HG03103 (cell line): ENCODE results near the gene PSME3IP1.
"Not testable (repeated sequence)": the region's sequence is repeated elsewhere in the genome, so short reads cannot be mapped to it uniquely, and the experiment has no call there.

Experiments
- ATAC-seq: cut with Tn5 transposase; IDR thresholded peaks from one replicate; pipeline ENCODE4 v1.9.1; 2021; ENCODE audit warnings: low read depth; ENCODE audit not compliant: unreplicated experiment

The PSME3IP1 gene

DNA sequence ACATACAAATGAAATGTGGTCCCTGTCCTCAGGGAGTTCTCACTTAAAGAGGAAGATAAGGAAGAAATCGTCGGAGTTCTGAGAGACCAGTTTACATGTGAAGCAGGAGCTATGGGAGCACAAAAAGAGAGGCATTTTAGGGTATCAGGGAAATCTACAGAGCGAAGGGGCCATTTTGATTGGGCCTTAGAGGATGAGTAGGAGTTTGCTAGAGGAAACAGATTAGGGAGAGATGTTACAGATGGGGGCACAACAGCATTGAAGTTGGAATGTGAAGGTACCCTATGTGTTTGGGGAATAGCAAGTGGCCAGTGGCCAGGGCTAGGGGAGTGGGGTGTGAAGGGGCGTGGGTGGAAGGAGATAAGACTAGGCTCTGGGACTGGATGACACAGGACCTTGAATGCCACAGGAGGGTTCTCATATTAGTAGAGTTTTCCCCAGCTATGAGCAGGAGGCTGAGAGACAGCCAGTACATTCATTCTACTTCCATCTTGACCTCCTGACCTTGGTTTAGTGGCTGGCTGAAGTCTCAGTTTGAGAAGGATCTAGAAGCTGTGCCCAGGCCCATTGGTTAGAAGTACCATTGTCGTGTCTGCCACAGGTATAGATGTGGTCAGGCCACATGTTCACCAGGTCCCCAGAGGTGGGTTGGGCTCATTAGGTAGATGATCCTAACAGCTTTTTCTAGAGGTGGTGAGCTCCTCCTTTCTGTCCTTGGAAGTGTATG lies 58.6 kb downstream of the PSME3IP1 start:
- ATAC-seq, result no peak

DNA sequence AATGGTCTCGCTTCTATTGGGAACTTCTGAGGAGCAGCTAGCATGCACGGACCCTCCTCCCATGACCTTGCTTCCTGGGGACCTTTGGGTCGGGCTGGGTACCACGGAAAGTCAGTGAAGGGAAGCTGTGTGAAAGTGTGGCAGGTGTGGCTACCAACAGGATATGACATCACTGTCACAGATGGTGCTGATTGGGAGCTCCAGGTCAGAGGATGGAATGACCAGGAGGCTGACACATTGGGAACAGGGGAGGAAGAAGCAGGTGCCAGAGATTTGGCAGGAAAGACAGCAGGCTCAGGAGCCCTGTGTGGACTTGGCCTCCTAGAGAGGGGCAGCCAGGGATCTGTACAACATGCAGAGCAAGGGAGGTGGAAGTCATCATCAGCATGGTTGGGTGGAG lies 59.4 kb downstream of the PSME3IP1 start:
- no peak for ATAC-seq

DNA sequence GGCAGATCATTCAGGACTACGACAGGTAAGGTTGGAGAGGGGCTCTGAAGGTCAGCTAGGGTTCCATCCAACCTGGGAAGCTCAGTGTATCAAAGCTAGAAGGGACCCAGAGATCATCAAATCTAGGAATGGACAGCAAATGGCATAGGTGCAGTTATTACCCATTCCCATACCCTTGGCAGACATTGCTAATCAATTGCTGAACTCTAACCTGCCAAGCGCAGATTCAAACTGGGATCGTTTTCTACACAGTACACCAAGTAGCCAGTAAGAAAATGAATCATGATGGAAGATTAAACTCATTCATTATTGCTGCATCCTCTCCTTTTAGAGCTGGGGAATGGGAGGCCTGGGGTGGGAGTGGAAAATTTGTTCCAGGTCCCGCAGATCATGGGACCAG lies 59.9 kb downstream of the PSME3IP1 start:
- ATAC-seq, result no peak

DNA sequence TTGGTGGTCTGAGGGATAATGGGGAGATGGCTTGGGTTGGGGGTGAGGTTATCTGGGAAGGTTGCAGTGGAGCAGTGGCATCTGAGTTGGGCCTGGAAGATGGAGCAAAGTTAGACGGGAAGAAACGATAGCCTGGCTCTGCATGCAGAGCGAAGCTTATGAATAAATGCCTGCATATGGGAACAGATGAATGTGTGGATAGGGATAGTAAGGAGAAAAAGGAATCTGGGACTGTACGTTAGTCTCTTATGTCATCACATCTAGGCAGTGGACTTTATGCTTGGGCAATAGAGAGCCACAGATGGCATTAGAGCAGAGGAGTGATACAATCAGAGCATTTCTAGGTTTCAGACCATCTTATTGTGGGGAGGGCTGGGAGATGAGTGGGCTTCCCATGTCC lies 60.5 kb downstream of the PSME3IP1 start:
- ATAC-seq, result no peak

DNA sequence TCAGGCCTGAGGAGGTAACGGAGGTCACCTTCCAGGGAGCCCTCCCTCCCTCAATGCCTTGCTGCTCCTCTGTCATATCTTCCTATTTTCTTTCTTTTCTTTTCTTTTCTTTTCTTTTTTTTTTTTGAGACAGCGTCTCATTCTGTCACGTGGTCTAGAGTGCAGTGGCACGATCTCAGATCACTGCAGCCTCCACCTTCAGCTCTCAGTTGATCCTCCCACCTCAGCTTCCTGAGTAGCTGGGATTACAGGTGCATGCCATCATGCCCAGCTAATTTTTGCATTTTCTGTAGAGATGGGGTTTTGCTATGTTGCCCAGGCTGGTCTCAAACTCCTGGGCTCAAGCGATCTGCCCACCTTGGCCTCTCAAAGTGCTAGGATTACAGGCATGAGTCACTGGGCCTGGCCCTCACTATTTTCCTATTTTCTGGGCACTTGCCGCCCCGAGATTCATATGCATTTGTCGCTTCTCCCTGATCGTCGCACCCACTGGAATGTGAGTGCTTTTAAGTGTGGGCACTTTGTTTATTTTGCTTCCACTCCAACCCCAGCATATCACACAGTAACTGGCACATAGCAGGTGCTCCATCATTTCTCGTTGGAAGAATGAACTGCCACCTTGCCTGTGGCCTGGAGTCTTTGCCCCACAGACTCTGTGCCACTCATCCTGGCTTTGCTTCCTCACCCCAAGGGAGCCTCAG lies 61.7 kb downstream of the PSME3IP1 start:
- ATAC-seq, result no peak

DNA sequence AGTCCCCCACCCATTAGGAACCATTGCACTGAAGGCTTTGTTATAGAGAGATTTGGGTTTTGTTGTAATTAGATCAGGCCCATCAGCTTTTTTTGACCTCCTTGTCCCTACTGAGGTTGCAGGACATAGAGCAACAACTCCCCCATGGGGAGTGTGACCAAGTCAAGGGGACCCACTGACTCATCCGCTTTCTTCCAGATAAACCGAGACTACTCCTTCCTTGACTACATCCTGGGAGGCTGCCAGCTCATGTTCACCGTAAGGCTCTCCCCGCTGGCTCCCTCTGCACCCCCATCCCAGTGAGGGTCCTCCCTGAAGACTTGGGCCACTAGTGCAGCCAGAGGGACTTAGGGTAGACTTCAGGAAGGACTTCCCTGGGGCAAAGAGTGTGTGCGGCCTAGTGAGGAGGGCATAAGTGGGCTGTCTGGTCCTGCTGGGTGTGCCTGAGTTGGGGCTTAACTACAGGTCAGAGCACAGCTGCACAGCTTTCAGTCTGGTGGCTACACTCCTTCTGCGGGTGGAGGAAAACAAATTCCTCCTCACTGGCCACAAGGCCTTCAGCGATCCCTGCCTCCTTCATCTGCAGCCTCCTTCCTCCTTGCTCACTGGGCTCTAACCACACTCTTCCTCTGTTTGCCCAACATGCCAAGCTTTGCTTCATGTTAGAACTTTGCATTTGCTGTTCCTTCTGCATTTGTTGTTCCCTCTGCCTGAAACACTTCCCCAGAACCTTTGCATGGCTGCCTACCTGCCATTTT lies 62.4 kb downstream of the PSME3IP1 start:
- no peak for ATAC-seq

DNA sequence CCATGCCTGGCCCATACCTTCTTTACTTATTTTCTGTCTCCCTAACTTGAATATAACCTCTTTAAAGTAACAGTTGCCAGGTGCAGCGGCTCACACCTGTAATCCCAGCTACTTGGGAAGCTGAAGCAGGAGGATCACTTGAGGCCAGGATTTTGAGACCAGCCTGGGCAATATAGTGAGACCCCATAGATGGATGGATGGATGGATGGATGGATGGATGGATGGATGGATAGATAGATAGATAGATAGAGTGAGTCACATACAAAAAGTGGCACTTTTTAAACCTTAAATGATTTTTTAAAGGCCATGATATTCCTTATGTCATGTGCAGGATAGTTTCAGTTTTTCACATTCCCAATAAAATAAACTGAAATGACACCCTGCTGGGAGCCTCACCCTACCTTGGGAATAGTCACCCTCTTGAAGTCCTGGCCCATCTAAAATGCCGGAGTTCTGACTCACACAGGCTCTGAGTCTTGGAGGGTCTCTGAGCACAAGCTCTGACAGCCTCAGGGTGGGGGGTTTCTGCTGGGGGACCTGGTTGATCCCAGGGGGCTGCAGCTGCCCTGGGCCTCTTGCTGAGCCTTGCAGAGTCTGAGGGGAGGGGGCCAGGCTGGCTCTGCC lies 67.3 kb downstream of the PSME3IP1 start:
- no peak for ATAC-seq

DNA sequence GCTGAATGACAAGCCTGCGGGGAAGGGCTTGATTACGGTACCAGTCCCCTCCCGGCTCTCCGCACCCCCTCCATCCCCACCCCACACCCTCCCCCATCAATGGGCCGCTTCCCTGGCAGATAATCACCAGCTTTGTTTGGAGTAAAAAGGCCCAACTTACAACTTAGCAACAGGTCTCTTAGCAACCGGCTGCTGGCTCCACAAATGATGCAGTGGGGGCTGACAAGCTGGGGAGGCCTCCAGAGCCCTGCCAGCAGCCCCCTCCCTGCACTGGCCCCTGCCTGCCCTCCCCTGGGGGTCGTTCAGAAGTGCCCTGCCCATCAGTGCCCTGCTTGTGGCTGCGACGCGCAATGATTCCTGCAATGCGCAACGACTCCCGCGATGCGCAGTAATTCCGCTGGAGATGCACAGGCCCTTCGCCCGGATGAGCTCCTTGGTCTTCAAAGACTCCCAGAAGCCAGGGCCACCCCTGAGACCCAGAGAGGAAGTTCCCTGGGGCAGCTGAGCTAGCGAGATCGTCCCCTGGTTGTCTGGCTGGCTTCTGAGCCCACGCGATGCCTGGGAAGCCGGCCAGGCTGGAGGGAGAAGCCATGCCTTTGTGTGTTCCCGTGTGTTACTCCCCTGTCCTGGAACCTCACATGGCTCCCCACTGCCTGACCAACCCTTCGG lies 70.2 kb downstream of the PSME3IP1 start:
- ATAC-seq, result no peak

DNA sequence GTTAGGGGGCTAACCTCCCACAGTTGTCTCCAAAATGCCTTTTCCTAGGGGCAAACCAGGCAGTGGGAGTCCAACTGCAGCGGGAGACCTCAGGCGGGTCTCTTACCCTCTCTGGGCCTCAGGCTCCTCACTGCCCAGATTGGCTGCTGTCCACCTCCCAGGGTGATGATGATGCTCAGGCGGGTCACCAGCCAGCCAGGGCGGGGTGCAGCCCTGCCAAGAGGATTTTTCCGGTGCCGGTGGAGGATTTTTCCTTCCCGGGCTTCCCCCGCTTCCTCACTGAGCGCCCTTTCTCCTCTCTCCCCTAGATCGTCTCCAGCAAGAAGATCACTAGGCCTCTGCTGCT lies 70.7 kb downstream of the PSME3IP1 start:
- no peak for ATAC-seq

DNA sequence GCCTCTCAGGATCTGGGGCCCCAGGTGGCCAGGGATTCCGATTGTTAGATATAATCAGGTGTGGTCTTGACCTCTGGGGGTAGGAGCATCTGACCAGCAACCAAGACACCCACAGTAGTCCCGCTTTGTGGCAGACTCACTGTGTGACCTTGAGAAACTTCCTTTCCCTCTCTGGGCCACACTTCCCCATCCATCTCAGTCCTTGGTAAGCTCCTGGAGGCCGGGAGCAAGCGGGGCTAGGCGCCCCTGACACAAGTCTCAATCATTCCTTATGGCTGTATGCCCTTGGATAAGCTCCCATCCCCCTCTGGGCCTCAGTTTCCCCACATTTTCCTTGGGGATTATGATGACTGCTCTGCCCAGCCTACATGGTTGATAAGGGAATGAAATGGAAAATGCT lies 72.2 kb downstream of the PSME3IP1 start:
- no peak for ATAC-seq

DNA sequence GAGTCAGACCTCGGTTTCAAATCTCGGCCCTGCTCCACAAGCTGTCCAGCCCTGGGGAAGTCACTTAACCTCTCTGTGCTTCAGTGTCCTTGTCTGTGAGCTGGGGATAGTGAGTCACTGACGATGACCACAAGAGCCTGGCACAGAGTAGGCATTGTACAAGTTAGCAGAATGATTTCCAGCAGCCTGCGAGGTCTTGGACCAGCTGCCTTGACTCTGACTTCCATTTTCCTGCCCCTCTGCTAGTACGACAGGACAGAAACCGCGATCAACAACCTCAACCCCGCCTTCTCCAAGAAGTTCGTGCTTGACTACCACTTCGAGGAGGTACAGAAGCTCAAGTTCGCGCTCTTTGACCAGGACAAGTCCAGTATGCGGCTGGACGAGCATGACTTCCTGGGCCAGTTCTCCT lies 72.8 kb downstream of the PSME3IP1 start:
- no peak for ATAC-seq

DNA sequence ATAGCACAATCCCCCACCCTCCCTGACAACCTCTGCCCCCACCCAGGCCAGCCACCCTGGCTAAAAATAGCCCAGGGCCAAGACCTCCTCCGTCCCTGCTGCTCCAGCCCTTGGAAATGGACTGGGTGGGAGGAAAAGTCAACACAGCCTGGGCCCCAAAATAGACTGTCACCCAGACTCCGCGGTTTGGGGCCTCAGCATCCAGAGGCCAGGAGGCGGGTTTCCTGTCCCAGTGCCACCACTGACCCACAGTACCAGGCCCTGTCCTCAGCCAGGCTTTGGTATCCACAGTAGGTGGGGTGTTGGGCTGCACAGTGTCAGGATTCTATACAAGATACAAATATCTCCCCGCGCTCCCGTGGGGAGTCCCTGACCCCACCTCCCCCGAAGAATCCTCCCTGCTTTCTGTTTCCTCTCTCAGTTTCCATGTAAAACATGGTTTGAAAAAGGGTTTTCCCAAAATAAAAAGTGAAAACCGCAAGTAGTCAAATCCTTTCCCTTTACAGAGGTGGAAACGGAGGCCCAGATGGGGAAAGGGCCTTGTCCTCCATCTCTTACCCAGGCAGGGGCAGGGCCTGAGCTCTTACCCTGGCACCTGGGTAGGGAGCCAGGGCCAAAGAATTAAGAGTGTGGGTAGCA lies 73.3 kb downstream of the PSME3IP1 start:
- no peak for ATAC-seq

DNA sequence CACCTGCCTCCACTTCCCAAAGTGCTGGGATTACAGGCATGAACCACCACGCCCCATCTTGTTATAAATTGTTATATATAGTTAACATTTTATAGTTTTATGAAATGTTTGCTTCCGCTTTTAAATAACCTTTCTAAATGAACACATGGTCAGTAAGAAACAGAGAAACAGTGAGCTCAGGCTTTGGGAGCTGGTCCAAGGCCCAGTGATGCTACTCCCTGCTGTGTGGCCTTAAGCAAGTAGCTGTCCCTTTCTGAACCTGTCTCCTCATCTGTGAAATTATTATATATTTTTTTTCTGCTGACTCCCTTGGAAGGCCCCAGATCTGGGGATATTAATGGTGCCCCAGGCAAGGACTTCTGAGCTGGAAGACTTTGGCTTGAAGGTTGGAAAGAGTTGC lies 74.4 kb downstream of the PSME3IP1 start:
- ATAC-seq, result no peak

DNA sequence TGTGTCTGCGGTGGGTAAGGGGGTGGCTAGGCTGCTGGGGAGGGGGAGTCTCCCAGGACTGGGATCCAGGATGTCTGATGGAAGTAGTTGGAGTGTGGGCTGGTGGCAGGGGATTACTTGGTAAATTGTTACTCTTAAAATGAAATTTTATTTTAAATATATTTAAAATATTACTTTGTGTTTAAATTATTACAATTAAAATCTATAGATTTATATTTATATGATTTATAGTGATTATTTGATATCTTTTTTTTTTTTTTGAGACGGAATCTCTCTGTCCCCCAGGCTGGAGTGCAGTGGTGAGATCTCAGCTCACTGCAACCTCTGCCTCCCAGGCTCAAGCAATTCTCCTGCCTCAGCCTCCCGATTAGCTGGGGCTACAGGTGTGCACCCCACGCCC lies 74.9 kb downstream of the PSME3IP1 start:
- ATAC-seq, result no peak

DNA sequence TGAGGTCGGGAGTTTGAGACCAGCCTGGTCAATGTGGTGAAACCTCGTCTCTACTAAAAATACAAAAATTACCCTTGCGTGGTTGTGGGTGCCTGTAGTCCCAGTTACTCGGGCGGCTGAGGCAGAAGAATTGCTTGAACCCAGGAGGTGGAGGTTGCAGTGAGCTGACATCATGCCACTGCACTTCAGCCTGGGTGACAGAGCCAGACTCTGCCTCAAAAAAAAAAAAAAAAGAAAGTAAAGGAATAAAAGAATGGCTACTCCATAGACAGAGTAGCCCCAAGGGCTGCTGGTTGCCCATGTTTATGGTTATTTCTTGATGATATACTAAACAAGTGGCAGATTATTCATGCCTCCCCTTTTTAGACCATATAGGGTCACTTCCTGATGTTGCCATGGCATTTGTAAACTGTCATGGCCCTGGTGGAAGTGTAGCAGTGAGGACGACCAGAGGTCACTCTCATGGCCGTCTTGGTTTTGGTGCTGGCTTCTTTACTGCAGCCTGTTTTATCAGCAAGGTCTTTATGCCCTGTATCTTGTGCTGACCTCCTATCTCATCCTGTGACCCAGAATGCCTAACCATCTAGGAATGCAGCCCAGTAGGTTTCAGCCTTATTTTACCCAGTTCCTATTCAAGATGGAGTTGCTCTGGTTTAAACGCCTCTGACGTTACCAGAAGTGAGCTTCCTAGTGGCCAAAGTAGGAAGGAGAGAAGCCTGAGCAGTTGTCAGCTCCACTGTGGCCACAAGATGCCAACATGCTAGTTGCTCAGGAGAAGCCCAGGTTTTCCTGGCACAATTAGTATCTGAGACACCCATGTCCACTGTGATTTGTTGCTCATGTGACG lies 76.4 kb downstream of the PSME3IP1 start:
- not testable (repeated sequence) for ATAC-seq

DNA sequence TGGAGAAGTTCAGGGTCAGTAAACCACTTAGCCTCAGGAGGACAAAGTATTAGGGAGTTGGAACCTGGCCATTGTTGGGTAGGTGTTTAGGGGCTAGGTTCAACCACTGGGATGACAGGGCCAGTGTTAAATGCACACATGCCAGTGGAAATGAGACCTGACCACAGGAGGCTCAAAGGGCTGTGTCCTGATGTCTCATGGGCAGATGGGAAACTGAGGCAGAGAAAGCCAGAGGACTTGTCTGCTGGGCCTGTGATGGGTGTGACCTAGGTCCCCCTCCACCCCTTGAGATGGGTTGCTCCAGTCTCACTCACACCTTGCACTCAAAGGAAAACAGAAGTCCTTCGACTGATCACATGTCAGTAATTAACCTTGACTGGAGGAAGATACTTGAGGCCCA lies 77.4 kb downstream of the PSME3IP1 start:
- ATAC-seq, result no peak

DNA sequence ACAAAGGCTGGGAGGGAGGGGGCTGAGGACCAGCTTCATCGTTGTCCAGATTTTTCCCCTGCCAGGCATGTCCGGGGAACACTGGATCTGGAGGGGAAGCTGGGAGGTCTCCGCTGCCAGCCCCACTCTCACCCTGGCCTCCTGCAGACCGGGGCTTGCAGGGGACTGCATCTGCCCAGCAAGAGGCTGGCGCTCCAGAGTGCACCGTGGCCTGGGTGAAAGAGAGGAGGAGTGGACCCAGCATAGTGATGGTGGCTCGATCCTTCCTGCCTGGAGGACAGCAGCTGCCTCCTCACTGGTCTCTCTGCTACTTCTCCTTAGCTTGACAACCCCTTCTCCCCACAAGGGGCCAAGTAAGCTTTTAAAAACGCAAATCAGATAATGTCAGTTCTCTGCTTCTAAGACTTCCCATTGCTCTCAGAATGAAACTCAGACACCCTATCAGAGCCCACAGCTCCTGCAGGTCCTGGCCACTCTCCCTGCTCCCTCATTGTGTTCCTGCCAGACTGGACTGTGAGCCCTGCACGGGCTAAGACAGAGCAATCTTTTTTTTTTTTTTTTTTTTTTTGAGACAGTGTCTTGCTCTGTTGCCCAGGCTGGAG lies 78.4 kb downstream of the PSME3IP1 start:
- no peak for ATAC-seq

DNA sequence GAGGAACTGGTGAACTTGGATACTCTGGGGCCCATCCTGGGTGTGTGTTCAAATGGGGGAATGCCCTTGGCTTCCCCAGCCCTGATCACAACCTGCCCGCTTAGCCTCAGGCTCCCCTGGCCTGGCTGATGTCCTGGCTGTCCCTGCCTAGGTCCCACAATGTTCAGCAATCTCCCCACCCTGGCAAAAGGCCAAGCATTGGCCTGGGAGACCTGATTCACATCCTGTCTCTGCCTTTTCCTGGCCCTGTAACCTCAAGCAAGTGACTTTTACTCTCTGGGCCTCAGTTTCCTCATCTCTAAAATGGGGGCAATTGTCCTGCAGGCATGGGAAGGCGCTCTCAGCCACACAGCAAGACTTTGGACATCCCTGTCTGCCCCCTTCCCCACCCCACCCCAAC lies 79.1 kb downstream of the PSME3IP1 start:
- ATAC-seq, result no peak

DNA sequence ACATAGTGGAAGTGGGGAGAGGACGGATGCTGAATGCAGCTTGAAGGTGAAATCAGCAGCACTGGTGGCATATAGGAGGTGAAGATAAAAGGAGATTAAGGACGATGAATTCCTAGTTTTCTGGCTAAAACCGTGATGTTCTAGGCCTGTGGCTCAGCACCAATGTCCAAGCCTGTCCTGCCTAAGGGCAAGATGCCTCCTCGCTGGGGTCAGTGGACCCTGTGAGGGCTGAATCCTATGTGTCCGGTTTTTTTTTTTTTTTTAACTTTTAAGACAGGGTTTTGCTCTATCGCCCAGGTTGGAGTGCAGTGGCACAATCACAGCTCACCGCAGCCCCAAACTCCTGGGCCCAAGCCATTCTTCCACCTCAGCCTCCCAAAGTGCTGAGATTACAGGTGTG lies 80.7 kb downstream of the PSME3IP1 start:
- ATAC-seq, result no peak
